Measurements from ENCODE around the gene WFDC5. TPM values are rescaled to one million over a fixed set of nuclear protein-coding genes. Genes with fewer than 3 reads are reported as not detected.

The WFDC5 gene
- total and polyA plus RNA-seq, 4 donors: not detected

DNA sequence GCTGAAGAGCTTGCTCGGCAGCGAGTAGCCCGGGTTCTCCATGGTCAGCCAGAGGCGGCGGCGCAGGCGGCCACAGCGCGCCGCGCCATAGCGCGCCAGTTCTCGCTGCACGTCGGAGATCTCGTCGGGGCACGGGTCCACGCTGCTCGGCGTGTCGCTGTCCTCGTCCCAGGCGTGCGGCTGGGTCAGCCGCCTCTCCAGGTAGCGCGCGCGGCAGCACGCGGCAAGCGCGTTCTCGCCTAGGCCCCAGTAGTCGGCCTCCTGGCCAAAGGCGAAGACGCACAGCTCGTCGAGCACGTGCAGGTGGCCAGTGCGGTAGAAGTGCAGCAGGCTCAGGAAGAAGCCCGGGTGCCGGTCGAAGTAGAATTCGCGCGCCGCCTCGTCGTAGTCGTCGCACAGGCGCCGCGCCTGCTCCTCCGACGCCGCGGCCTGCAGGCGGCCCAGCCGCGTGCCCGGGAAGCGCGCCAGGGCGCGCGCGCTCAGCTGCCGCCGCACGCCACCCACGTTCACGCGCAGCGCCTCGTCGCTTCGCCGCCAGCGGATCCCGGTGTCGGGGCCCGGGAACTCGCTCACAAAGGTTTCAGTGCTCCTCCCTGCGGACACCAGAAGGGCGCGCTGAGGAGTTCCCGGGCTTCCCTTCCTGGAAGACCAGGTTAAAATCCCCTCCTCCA lies 16.7 kb downstream of the WFDC5 start:
- Histone ChIP-seq H3K9ac (ENCODE audit: low read depth in 1 of 2, low read length in 2 of 2) (no peak overlapping the region), H3K4me1 (ENCODE audit: control insufficient read depth in 4 of 4, insufficient read depth in 4 of 4, low read length in 3 of 4) (peaks cover 11 to 23% (median 16%) of the 10 kb centered on the region in 4 donors), H3K27ac (ENCODE audit: low read depth in 1 of 2, low read length in 2 of 2) (no peak overlapping the region), H3K27me3 (ENCODE audit: control insufficient read depth in 4 of 4, insufficient read depth in 4 of 4, low read length in 3 of 4) (peaks cover 4 to 13% (median 8%) of the 10 kb centered on the region in 4 donors), H3K4me3 (ENCODE audit: low read depth in 1 of 3, low read length in 3 of 3) (peak overlapping the region in 2 of 3 donors; percentile 12 to 34), H3K36me3 (ENCODE audit: control insufficient read depth in 4 of 4, insufficient read depth in 3 of 4, low read depth in 1 of 4, low read length in 3 of 4) (no peaks in the 10 kb centered on the region), H3K9me3 (ENCODE audit: control insufficient read depth in 4 of 4, low read length in 3 of 4) (no peaks in the 10 kb centered on the region)
- DNase-seq (ENCODE audit: low spot score): no peak
- TF ChIP-seq ATF3 (IDR thresholded peaks at IDR 0.05) (no peak), JUND (IDR thresholded peaks at IDR 0.05) (no peak), RAD21 (IDR thresholded peaks at IDR 0.05) (no peak)
- WGBS: 17% methylated on average over 91 of the region's 91 CpGs

- Histone ChIP-seq H3K9me3 (ENCODE audit: control insufficient read depth in 4 of 4, low read length in 3 of 4) (no peaks in the 10 kb centered on the region), H3K9ac (ENCODE audit: low read depth in 1 of 2, low read length in 2 of 2) (no peak overlapping the region), H3K36me3 (ENCODE audit: control insufficient read depth in 4 of 4, insufficient read depth in 3 of 4, low read depth in 1 of 4, low read length in 3 of 4) (no peaks in the 10 kb centered on the region), H3K4me1 (ENCODE audit: control insufficient read depth in 4 of 4, insufficient read depth in 4 of 4, low read length in 3 of 4) (peaks cover 11 to 23% (median 16%) of the 10 kb centered on the region in 4 donors), H3K27me3 (ENCODE audit: control insufficient read depth in 4 of 4, insufficient read depth in 4 of 4, low read length in 3 of 4) (peaks cover 4 to 13% (median 8%) of the 10 kb centered on the region in 4 donors), H3K27ac (ENCODE audit: low read depth in 1 of 2, low read length in 2 of 2) (no peak overlapping the region), H3K4me3 (ENCODE audit: low read depth in 1 of 3, low read length in 3 of 3) (peak overlapping the region in 1 of 3 donors; percentile 12)
- TF ChIP-seq NR2F2 (IDR thresholded peaks at IDR 0.05) (no peak), JUND (IDR thresholded peaks at IDR 0.05) (no peak), SP1 (IDR thresholded peaks at IDR 0.05) (no peak), FOXA2 (IDR thresholded peaks at IDR 0.05) (no peak), FOXA1 (IDR thresholded peaks at IDR 0.05) (no peak), RXRA (IDR thresholded peaks at IDR 0.05) (no peak), RAD21 (IDR thresholded peaks at IDR 0.05) (no peak), HNF4G (IDR thresholded peaks at IDR 0.05) (no peak)
- TF ChIP-seq, protein P1, sequence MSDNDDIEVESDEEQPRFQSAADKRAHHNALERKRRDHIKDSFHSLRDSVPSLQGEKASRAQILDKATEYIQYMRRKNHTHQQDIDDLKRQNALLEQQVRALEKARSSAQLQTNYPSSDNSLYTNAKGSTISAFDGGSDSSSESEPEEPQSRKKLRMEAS (IDR thresholded peaks at IDR 0.05): no peak
- no peak for DNase-seq (ENCODE audit: low spot score)
- whole genome bisulfite sequencing: 27% methylated on average over 56 of the region's 56 CpGs
Observed at GRCh38 chr20:45097485-45098102, 17.4 kb downstream of the WFDC5 start.

DNA sequence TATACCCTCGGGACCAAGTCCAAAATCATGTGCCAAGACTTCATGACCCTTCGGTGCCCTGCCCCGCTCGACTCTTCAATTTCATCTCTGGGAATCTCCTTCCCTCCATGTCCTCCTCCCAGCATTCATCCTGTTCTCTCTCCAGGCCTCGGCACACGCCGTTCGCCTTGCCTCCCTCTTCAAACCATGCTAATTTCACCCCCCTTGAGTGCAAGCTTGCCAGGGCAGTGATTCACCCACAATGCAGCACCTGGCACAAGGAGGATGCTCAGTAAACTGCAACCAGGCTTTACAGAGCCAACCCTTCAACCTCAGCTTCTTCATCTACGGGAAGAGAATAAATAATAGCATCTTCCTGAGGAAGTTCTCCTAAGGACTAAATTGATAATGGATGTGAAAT lies 18.2 kb downstream of the WFDC5 start:
- DNase-seq (ENCODE audit: low spot score): no peak
- 77% methylated on average over 9 of the region's 9 CpGs for WGBS
- H3K4me3 ChIP-seq (ENCODE audit: low read depth in 1 of 3, low read length in 3 of 3): no peak overlapping the region
- H3K36me3 ChIP-seq (ENCODE audit: control insufficient read depth in 4 of 4, insufficient read depth in 3 of 4, low read depth in 1 of 4, low read length in 3 of 4): no peaks in the 10 kb centered on the region
- no peak for TF ChIP-seq TAF1 (conservative IDR thresholded peaks at IDR 0.05)
- TF ChIP-seq EGR1 (IDR thresholded peaks at IDR 0.05; ENCODE audit: low read depth in 2 of 2): no peak
- no peak for TF ChIP-seq YY1 (IDR thresholded peaks at IDR 0.05)
- TF ChIP-seq SP1 (IDR thresholded peaks at IDR 0.05): no peak
- TF ChIP-seq, protein P2, sequence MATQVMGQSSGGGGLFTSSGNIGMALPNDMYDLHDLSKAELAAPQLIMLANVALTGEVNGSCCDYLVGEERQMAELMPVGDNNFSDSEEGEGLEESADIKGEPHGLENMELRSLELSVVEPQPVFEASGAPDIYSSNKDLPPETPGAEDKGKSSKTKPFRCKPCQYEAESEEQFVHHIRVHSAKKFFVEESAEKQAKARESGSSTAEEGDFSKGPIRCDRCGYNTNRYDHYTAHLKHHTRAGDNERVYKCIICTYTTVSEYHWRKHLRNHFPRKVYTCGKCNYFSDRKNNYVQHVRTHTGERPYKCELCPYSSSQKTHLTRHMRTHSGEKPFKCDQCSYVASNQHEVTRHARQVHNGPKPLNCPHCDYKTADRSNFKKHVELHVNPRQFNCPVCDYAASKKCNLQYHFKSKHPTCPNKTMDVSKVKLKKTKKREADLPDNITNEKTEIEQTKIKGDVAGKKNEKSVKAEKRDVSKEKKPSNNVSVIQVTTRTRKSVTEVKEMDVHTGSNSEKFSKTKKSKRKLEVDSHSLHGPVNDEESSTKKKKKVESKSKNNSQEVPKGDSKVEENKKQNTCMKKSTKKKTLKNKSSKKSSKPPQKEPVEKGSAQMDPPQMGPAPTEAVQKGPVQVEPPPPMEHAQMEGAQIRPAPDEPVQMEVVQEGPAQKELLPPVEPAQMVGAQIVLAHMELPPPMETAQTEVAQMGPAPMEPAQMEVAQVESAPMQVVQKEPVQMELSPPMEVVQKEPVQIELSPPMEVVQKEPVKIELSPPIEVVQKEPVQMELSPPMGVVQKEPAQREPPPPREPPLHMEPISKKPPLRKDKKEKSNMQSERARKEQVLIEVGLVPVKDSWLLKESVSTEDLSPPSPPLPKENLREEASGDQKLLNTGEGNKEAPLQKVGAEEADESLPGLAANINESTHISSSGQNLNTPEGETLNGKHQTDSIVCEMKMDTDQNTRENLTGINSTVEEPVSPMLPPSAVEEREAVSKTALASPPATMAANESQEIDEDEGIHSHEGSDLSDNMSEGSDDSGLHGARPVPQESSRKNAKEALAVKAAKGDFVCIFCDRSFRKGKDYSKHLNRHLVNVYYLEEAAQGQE (IDR thresholded peaks at IDR 0.05): no peak
- TF ChIP-seq NR2F2 (IDR thresholded peaks at IDR 0.05): no peak
- TF ChIP-seq GABPA (IDR thresholded peaks at IDR 0.05 in 1 of 2, conservative IDR thresholded peaks at IDR 0.05 in 1 of 2): no peak
- no peak for TF ChIP-seq ATF3 (IDR thresholded peaks at IDR 0.05)
- no peak for TF ChIP-seq RXRA (IDR thresholded peaks at IDR 0.05)
- no peak for TF ChIP-seq HNF4A (conservative IDR thresholded peaks at IDR 0.05)
- TF ChIP-seq, protein P3, sequence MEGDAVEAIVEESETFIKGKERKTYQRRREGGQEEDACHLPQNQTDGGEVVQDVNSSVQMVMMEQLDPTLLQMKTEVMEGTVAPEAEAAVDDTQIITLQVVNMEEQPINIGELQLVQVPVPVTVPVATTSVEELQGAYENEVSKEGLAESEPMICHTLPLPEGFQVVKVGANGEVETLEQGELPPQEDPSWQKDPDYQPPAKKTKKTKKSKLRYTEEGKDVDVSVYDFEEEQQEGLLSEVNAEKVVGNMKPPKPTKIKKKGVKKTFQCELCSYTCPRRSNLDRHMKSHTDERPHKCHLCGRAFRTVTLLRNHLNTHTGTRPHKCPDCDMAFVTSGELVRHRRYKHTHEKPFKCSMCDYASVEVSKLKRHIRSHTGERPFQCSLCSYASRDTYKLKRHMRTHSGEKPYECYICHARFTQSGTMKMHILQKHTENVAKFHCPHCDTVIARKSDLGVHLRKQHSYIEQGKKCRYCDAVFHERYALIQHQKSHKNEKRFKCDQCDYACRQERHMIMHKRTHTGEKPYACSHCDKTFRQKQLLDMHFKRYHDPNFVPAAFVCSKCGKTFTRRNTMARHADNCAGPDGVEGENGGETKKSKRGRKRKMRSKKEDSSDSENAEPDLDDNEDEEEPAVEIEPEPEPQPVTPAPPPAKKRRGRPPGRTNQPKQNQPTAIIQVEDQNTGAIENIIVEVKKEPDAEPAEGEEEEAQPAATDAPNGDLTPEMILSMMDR (IDR thresholded peaks at IDR 0.05; ENCODE audit: low read depth, low read length, missing input control): no peak
- no peak for TF ChIP-seq RAD21 (IDR thresholded peaks at IDR 0.05)
- TF ChIP-seq, protein P1 (IDR thresholded peaks at IDR 0.05): no peak
- no peak for TF ChIP-seq HNF4G (IDR thresholded peaks at IDR 0.05)
- H3K27ac ChIP-seq (ENCODE audit: low read depth in 1 of 2, low read length in 2 of 2): no peak overlapping the region
- peaks cover 11 to 23% (median 16%) of the 10 kb centered on the region in 4 donors for H3K4me1 ChIP-seq (ENCODE audit: control insufficient read depth in 4 of 4, insufficient read depth in 4 of 4, low read length in 3 of 4)
- H3K27me3 ChIP-seq (ENCODE audit: control insufficient read depth in 4 of 4, insufficient read depth in 4 of 4, low read length in 3 of 4): peaks cover 4 to 13% (median 8%) of the 10 kb centered on the region in 4 donors
- no peaks in the 10 kb centered on the region for H3K9me3 ChIP-seq (ENCODE audit: control insufficient read depth in 4 of 4, low read length in 3 of 4)
- H3K9ac ChIP-seq (ENCODE audit: low read depth in 1 of 2, low read length in 2 of 2): no peak overlapping the region
